K562 (cell line): Measurements from ENCODE around the gene CFDP1. TPM values are rescaled to one million over a fixed set of nuclear protein-coding genes. Genes with fewer than 3 reads are reported as not detected.

Experiments
- ATAC-seq: fragments of 200-7000 bp; cut with Tn5 transposase; 3 replicates; pipeline ENCODE4 v1.9.1; 2020; ENCODE audit warnings: moderate library complexity
- BruUV-seq: library from RNA; stranded (reverse); fragments of 400-500 nt; replicated peaks from 2 replicates; lab custom pipeline; 2021; lab: Mats Ljungman, UMichigan
- CTCF ChIA-PET: fragments of 300-600 bp; formaldehyde crosslinking; extraction: SDS; loops from one replicate; lab custom pipeline; 2021; ENCODE audit warnings: low intra/inter-chr PET ratio; lab: Yijun Ruan, JAX
- POLR2A ChIA-PET: fragments of 300-600, 350-650 bp; sonication (Branson Sonifier 250); formaldehyde crosslinking; extraction: SDS; loops from one replicate; lab custom pipeline; 2021; ENCODE audit warnings: antibody characterized with exemption, inconsistent platforms; lab: Yijun Ruan, JAX
- DNase-seq, 4 experiments: peaks; one replicate each; pipeline versions ENCODE4 v3.0.0 to v3.0.0-alpha.2; 2011 to 2018; ENCODE audit warnings: low spot score in 3 of 4, mixed read lengths in 3 of 4; ENCODE audit errors: extremely low read depth in 1 of 4
- FAIRE-seq: peaks from 2 replicates; lab custom pipeline; 2011; peaks lifted over from hg19 to GRCh38; lab: Jason Lieb, UNC
- H2AFZ ChIP-seq: 2 replicates; pipeline ENCODE4 v1.6.0; 2011; ENCODE audit warnings: low read depth, low read length, control low read depth, inconsistent platforms
- H3K27ac ChIP-seq: fragments of 200-600 bp; 3 replicates; pipeline ENCODE4 v1.8.0; 2011; ENCODE audit warnings: low read depth, mild to moderate bottlenecking, control low read depth, inconsistent platforms, low read length, moderate library complexity, mixed read lengths; ENCODE audit errors: extremely low read depth
- H3K27me3 ChIP-seq, 2 experiments: fragments of 300-600 bp in 1 of 2; 2 replicates in 1 of 2; 3 replicates in 1 of 2; pipeline versions ENCODE4 v1.6.0 to v1.8.0; 2011; ENCODE audit warnings: inconsistent platforms in 2 of 2, low read length in 2 of 2, mild to moderate bottlenecking in 1 of 2, mixed read lengths in 1 of 2, moderate library complexity in 1 of 2; ENCODE audit not compliant: control insufficient read depth in 2 of 2, insufficient read depth in 2 of 2
- H3K36me3 ChIP-seq: fragments of 300-600 bp; 3 replicates; pipeline ENCODE4 v1.8.0; 2011; ENCODE audit warnings: mild to moderate bottlenecking, low read length, inconsistent platforms; ENCODE audit not compliant: control insufficient read depth, insufficient read depth
- H3K4me1 ChIP-seq, 2 experiments: fragments of 200-600 bp in 1 of 2; replicated peaks in 1 of 2; 2 replicates in 1 of 2; 3 replicates in 1 of 2; pipeline versions ENCODE4 v1.5.1 to v1.8.0; 2011; ENCODE audit warnings: inconsistent platforms in 2 of 2, low read length in 2 of 2, mild to moderate bottlenecking in 1 of 2, mixed read lengths in 1 of 2, moderate library complexity in 1 of 2; ENCODE audit not compliant: control insufficient read depth in 2 of 2, insufficient read depth in 2 of 2
- H3K4me2 ChIP-seq: 2 replicates; pipeline ENCODE4 v1.6.1; 2011; ENCODE audit warnings: low read length, control low read depth, inconsistent platforms, mixed read lengths; ENCODE audit not compliant: insufficient read depth
- H3K4me3 ChIP-seq: fragments of 200-600 bp; sonication (generic), shearing (Covaris generic); 2 replicates; pipeline ENCODE4 v1.5.1; 2016; ENCODE audit warnings: control low read depth, inconsistent platforms
- H3K79me2 ChIP-seq: fragments of 200-600 bp; 3 replicates; pipeline ENCODE4 v1.8.0; 2011; ENCODE audit warnings: low read length, inconsistent platforms; ENCODE audit not compliant: control insufficient read depth, insufficient read depth
- H3K9ac ChIP-seq, 2 experiments: 2 replicates each; pipeline versions ENCODE4 v1.6.0 to v1.6.1; 2011; ENCODE audit warnings: low read depth in 2 of 2, low read length in 2 of 2, control low read depth in 1 of 2, inconsistent platforms in 1 of 2, mild to moderate bottlenecking in 1 of 2, mixed read lengths in 1 of 2; ENCODE audit not compliant: insufficient read depth in 1 of 2
- H3K9me1 ChIP-seq: one replicate; pipeline ENCODE4 v1.6.0; 2011; ENCODE audit warnings: inconsistent platforms, mild to moderate bottlenecking, low read length, moderate library complexity; ENCODE audit not compliant: control insufficient read depth, insufficient read depth
- H3K9me3 ChIP-seq: replicated peaks from 2 replicates; pipeline ENCODE4 v1.5.1; 2011; ENCODE audit warnings: low read depth, low read length, inconsistent platforms; ENCODE audit not compliant: control insufficient read depth, insufficient read depth
- H4K20me1 ChIP-seq: replicated peaks from 2 replicates; pipeline ENCODE4 v1.6.1; 2011; ENCODE audit warnings: low read length, inconsistent platforms, mixed read lengths; ENCODE audit not compliant: control insufficient read depth, insufficient read depth
- FOXJ2 ChIP-seq: fragments of 200-800 bp; sonication (Bioruptor generic); IDR thresholded peaks from 2 replicates; pipeline ENCODE4 v1.6.1; 2016; ENCODE audit warnings: missing genetic modification characterization, missing compliant biosample characterization
- KLF13 ChIP-seq: fragments of 450-650 bp; IDR thresholded peaks from 2 replicates; pipeline ENCODE4 v1.6.1; 2016; ENCODE audit warnings: missing genetic modification characterization, low read depth, mild to moderate bottlenecking, missing compliant biosample characterization, moderate library complexity, borderline replicate concordance
- PHB2 ChIP-seq: fragments of 450-650 bp; IDR thresholded peaks from 2 replicates; pipeline ENCODE4 v1.6.1; 2017; ENCODE audit warnings: low read depth
- POLR2H ChIP-seq: IDR thresholded peaks from 2 replicates; pipeline ENCODE4 v1.6.1; 2016; ENCODE audit warnings: missing genetic modification characterization, low read depth, mild to moderate bottlenecking, control low read depth, missing compliant biosample characterization, moderate library complexity
- POLR3G ChIP-seq: IDR thresholded peaks from 2 replicates; pipeline ENCODE4 v1.6.1; 2011; ENCODE audit not compliant: insufficient read length, insufficient replicate concordance; ENCODE audit errors: extremely low read depth
- SP2 ChIP-seq: IDR thresholded peaks from 2 replicates; pipeline ENCODE4 v1.6.1; 2011; ENCODE audit warnings: mild to moderate bottlenecking, low read depth, low read length, moderate library complexity; ENCODE audit not compliant: poor library complexity, severe bottlenecking; ENCODE audit errors: extremely low read depth
- YBX1 ChIP-seq: fragments of 450-650 bp; IDR thresholded peaks from 2 replicates; pipeline ENCODE4 v1.7.1; 2016; ENCODE audit warnings: mild to moderate bottlenecking
- ZFP1 ChIP-seq: fragments of 450-650 bp; formaldehyde crosslinking; IDR thresholded peaks from 2 replicates; pipeline ENCODE4 v1.4.0; 2020; ENCODE audit warnings: mild to moderate bottlenecking, mixed read lengths
- ZNF175 ChIP-seq: fragments of 200-800 bp; sonication (Bioruptor generic); IDR thresholded peaks from 2 replicates; pipeline ENCODE4 v1.6.1; 2016; ENCODE audit warnings: low read depth, mild to moderate bottlenecking, missing genetic modification characterization, missing compliant biosample characterization
- ZNF592 ChIP-seq: fragments of 450-650 bp; IDR thresholded peaks from 2 replicates; pipeline ENCODE4 v1.6.1; 2017; ENCODE audit warnings: antibody characterized with exemption, mild to moderate bottlenecking
- ZNF655 ChIP-seq: fragments of 250-450 bp; sonication (Bioruptor Pico); IDR thresholded peaks from 2 replicates; pipeline ENCODE4 v1.5.0; 2021
- ZNF668 ChIP-seq: fragments of 250-450 bp; sonication (Bioruptor Pico); IDR thresholded peaks from 2 replicates; pipeline ENCODE4 v1.8.0; 2022; ENCODE audit warnings: mild to moderate bottlenecking, inconsistent platforms
- WGBS: fragments of 100-300 bp; shearing (Covaris generic); methylation state at CpG from one replicate; pipeline ENCODE4 v1.1.6; 2016; ENCODE audit warnings: low coverage, mixed read lengths; ENCODE audit not compliant: insufficient coverage; ENCODE audit errors: missing lambda C conversion rate; 5-methylcytosine and 5-hydroxymethylcytosine counted together
- in situ Hi-C: fragments of 300-500 bp; cut with MboI; formaldehyde crosslinking; loops from 4 replicates; pipeline ENCODE4 v1.15.0; 2018; ENCODE audit warnings: inconsistent platforms, mixed read lengths
- intact Hi-C: fragments of 100-400 bp; cut with micrococcal nuclease; formaldehyde crosslinking; loops from 2 replicates; pipeline ENCODE4 v1.14.2; 2022
- polyA plus RNA-seq, 8 experiments: library from polyadenylated mRNA; depleted of rRNA in 4 of 8; stranded (reverse) in 5 of 8; unstranded in 3 of 8; fragments of >200 nt; fragmentation: Nextera tagmentation in 2 of 8; fragmentation: Illumina TruSeq in 1 of 8; extraction: Ambion mirVana in 2 of 8; extraction: Trizol in 1 of 8; gene quantifications; 2 replicates each; pipeline versions ENCODE4 v1.2.1 to v1.2.3, GENCODE V29; 2011 to 2014; ENCODE audit warnings: inconsistent platforms in 1 of 8, missing spikeins in 1 of 8
- total RNA-seq, 7 experiments: library from RNA; depleted of rRNA in 6 of 7; stranded (reverse); fragments of >200 nt in 6 of 7; fragmentation: Illumina TruSeq in 2 of 7; extraction: Trizol in 2 of 7; gene quantifications; 2 replicates each; pipeline versions ENCODE4 v1.2.1 to v1.2.3, GENCODE V29; 2011 to 2021; ENCODE audit warnings: low replicate concordance in 1 of 7

The CFDP1 gene
- total and polyA plus RNA-seq, 9 of the 15 experiments (the other 6 are each of a cell fraction or from before 2014, with no cell fraction given), result 31.5 to 78.4 (median 61.7) TPM

- CTCF ChIA-PET, result no interaction called here
- TF ChIP-seq YBX1 (no peak), ZNF668 (CRISPR knock-in tag) (no peak), ZNF592 (no peak), ZNF655 (CRISPR knock-in tag) (no peak), ZFP1 (no peak), KLF13 (tag) (no peak), POLR3G (no peak), PHB2 (no peak), ZNF175 (CRISPR knock-in tag) (no peak), SP2 (no peak), POLR2H (tag) (no peak), FOXJ2 (tag) (no peak)
These were observed 70.5 kb downstream of the CFDP1 start for GRCh38 chr16:75362846-75363245.

More at GRCh38 chr16:75362846-75363245, 70.5 kb downstream of the CFDP1 start:
- DNase-seq, result no peak
- H3K79me2 ChIP-seq, result no peaks in the 10 kb centered on the region
- H3K27me3 ChIP-seq, result no peaks in the 10 kb centered on the region
- intact Hi-C loops, result no loop called here
- no peak overlapping the region for H3K4me3 ChIP-seq
- H3K36me3 ChIP-seq, result peaks cover 7% of the 10 kb centered on the region; the same call in 2 of the 3 replicates
- no peak overlapping the region for H2AFZ ChIP-seq
- no peak overlapping the region for H3K4me2 ChIP-seq
- no peaks in the 10 kb centered on the region for H3K4me1 ChIP-seq
- H3K27ac ChIP-seq, result no peak overlapping the region
- no peak for ATAC-seq
- POLR2A ChIA-PET, result interaction anchor here (1.1 kb wide), 1 partner anchor 113 kb away, joined by 5 read pairs; no protein-coding TSS in a partner anchor
- H3K9me3 ChIP-seq, result no peaks in the 10 kb centered on the region
- FAIRE-seq, result no peak
- no peak overlapping the region for H3K9ac ChIP-seq
- H4K20me1 ChIP-seq, result no peaks in the 10 kb centered on the region
- BruUV-seq, result no TSS peak
- H3K9me1 ChIP-seq, result no peaks in the 10 kb centered on the region
- in situ Hi-C loops, result no loop called here
- 91% methylated on average over 3 of the region's 3 CpGs for WGBS
